H1 (cell line): ENCODE results near the gene ADH4. TPM values are rescaled to one million over a fixed set of nuclear protein-coding genes. Genes with fewer than 3 reads are reported as not detected.

Experiments
- CTCF ChIA-PET: fragments of 300-600 bp; sonication (Branson Sonifier 250); formaldehyde crosslinking; loops from one replicate; lab custom pipeline; 2021; ENCODE audit not compliant: partially characterized antibody; lab: Charles Lee
- POLR2A ChIA-PET: fragments of 300-600 bp; sonication (Branson Sonifier 250); formaldehyde crosslinking; loops from one replicate; lab custom pipeline; 2021; ENCODE audit warnings: inconsistent platforms; ENCODE audit not compliant: partially characterized antibody; lab: Charles Lee
- DNase-seq, 2 experiments: peaks; one replicate each; pipeline versions ENCODE4 v3.0.0 to v3.0.0-alpha.2; 2010 to 2022; ENCODE audit warnings: low spot score in 2 of 2, low read depth in 1 of 2, mixed read lengths in 1 of 2
- FAIRE-seq: peaks from 2 replicates; lab custom pipeline; 2011; peaks lifted over from hg19 to GRCh38; lab: Jason Lieb, UNC
- H2AFZ ChIP-seq: 2 replicates; pipeline ENCODE4 v1.8.1; 2012; ENCODE audit warnings: low read length, inconsistent platforms
- H2AK5ac ChIP-seq: 2 replicates; pipeline ENCODE4 v1.6.1; 2013; ENCODE audit warnings: low read depth, low read length
- H2BK120ac ChIP-seq: replicated peaks from 2 replicates; pipeline ENCODE3; 2013; ENCODE audit warnings: low read depth, low read length, inconsistent platforms
- H2BK12ac ChIP-seq: 2 replicates; pipeline ENCODE4 v1.6.1; 2013; ENCODE audit warnings: low read depth, low read length
- H2BK15ac ChIP-seq: 2 replicates; pipeline ENCODE4 v1.6.1; 2013; ENCODE audit warnings: low read length
- H2BK20ac ChIP-seq: 2 replicates; pipeline ENCODE4 v1.6.1; 2013; ENCODE audit warnings: low read length
- H2BK5ac ChIP-seq: 2 replicates; pipeline ENCODE4 v1.6.1; 2013; ENCODE audit warnings: low read depth, low read length
- H3K14ac ChIP-seq: 2 replicates; pipeline ENCODE4 v1.6.1; 2013; ENCODE audit warnings: inconsistent platforms; ENCODE audit not compliant: insufficient read length
- H3K18ac ChIP-seq: 2 replicates; pipeline ENCODE4 v1.6.1; 2013; ENCODE audit warnings: low read length; ENCODE audit errors: extremely low read depth
- H3K23ac ChIP-seq: 2 replicates; pipeline ENCODE4 v1.6.1; 2013; ENCODE audit warnings: inconsistent platforms; ENCODE audit not compliant: insufficient read length
- H3K23me2 ChIP-seq: 2 replicates; pipeline ENCODE4 v1.6.1; 2013; ENCODE audit warnings: low read depth, low read length
- H3K27ac ChIP-seq: 2 replicates; pipeline ENCODE4 v1.6.1; 2011; ENCODE audit warnings: low read depth, low read length, inconsistent platforms
- H3K27me3 ChIP-seq, 4 experiments: replicated peaks in 1 of 4; 1 replicate in 1 of 4; 2 replicates in 3 of 4; pipeline versions ENCODE4 v1.6.1 to v1.8.1; 2011 to 2013; ENCODE audit warnings: low read length in 3 of 4, mild to moderate bottlenecking in 3 of 4, inconsistent platforms in 2 of 4, mixed read lengths in 2 of 4, moderate library complexity in 1 of 4; ENCODE audit not compliant: control insufficient read depth in 3 of 4, insufficient read depth in 3 of 4; ENCODE audit errors: extremely low read depth in 1 of 4
- H3K36me3 ChIP-seq, 4 experiments: 2 replicates each; pipeline versions ENCODE4 v1.6.1 to v1.8.1; 2011 to 2013; ENCODE audit warnings: mild to moderate bottlenecking in 4 of 4, low read length in 3 of 4, moderate library complexity in 2 of 4, control low read depth in 1 of 4, inconsistent platforms in 1 of 4; ENCODE audit not compliant: insufficient read depth in 4 of 4, control insufficient read depth in 2 of 4
- H3K4ac ChIP-seq: replicated peaks from 2 replicates; pipeline ENCODE3; 2013; ENCODE audit warnings: low read length, low read depth, mixed read lengths, inconsistent platforms; ENCODE audit not compliant: insufficient read length
- H3K4me1 ChIP-seq, 4 experiments: replicated peaks in 1 of 4; 1 replicate in 1 of 4; 2 replicates in 3 of 4; pipeline versions ENCODE4 v1.6.1 to v1.8.1; 2011 to 2013; ENCODE audit warnings: low read length in 3 of 4, inconsistent platforms in 2 of 4, mixed read lengths in 1 of 4; ENCODE audit not compliant: insufficient read depth in 4 of 4, control insufficient read depth in 3 of 4
- H3K4me2 ChIP-seq, 2 experiments: 2 replicates each; pipeline versions ENCODE4 v1.6.1 to v1.8.1; 2011 to 2013; ENCODE audit warnings: low read depth in 2 of 2, low read length in 2 of 2, control low read depth in 1 of 2, inconsistent platforms in 1 of 2, mild to moderate bottlenecking in 1 of 2; ENCODE audit not compliant: insufficient read depth in 1 of 2
- H3K4me3 ChIP-seq, 4 experiments: fragments of 200-600, 300-600 bp in 1 of 4; sonication (generic), shearing (Covaris generic), sonication (Bioruptor Twin) in 1 of 4; 2 replicates each; pipeline versions ENCODE4 v1.5.1 to v1.8.1; 2011 to 2016; ENCODE audit warnings: low read length in 4 of 4, low read depth in 3 of 4, control low read depth in 2 of 4, inconsistent platforms in 2 of 4, mild to moderate bottlenecking in 2 of 4, mixed read lengths in 1 of 4, moderate library complexity in 1 of 4; ENCODE audit not compliant: insufficient read depth in 2 of 4; ENCODE audit errors: extremely low read depth in 1 of 4
- H3K56ac ChIP-seq: replicated peaks from 2 replicates; pipeline ENCODE3; 2013; ENCODE audit warnings: low read depth, mild to moderate bottlenecking, mixed read lengths, low read length, inconsistent platforms; ENCODE audit not compliant: insufficient read length
- H3K79me1 ChIP-seq: 2 replicates; pipeline ENCODE4 v1.6.1; 2013; ENCODE audit warnings: low read depth, low read length, control low read depth
- H3K79me2 ChIP-seq, 2 experiments: 2 replicates each; pipeline versions ENCODE4 v1.6.1 to v1.8.1; 2012 to 2013; ENCODE audit warnings: low read length in 2 of 2, mild to moderate bottlenecking in 2 of 2, inconsistent platforms in 1 of 2; ENCODE audit not compliant: insufficient read depth in 2 of 2, control insufficient read depth in 1 of 2
- H3K9ac ChIP-seq, 4 experiments: replicated peaks in 1 of 4; 1 replicate in 1 of 4; 2 replicates in 3 of 4; pipeline versions ENCODE4 v1.6.1 to v1.8.1; 2011 to 2013; ENCODE audit warnings: low read depth in 3 of 4, low read length in 3 of 4, control low read depth in 2 of 4, mild to moderate bottlenecking in 2 of 4, moderate library complexity in 2 of 4, inconsistent platforms in 1 of 4; ENCODE audit errors: extremely low read depth in 1 of 4
- H3K9me3 ChIP-seq, 2 experiments: 2 replicates each; pipeline versions ENCODE4 v1.6.1 to v1.8.1; 2012 to 2013; ENCODE audit warnings: mild to moderate bottlenecking in 2 of 2, moderate library complexity in 2 of 2, control low read depth in 1 of 2, inconsistent platforms in 1 of 2, low read depth in 1 of 2, low read length in 1 of 2, mixed read lengths in 1 of 2; ENCODE audit not compliant: insufficient read depth in 2 of 2
- H4K20me1 ChIP-seq, 2 experiments: replicated peaks in 1 of 2; 2 replicates each; pipeline versions ENCODE3 to v1.8.1; 2011 to 2013; ENCODE audit warnings: inconsistent platforms in 2 of 2, low read length in 2 of 2, mild to moderate bottlenecking in 1 of 2; ENCODE audit not compliant: insufficient read depth in 2 of 2, control insufficient read depth in 1 of 2
- H4K5ac ChIP-seq: 2 replicates; pipeline ENCODE4 v1.6.1; 2013; ENCODE audit warnings: low read length, low read depth, mixed read lengths, inconsistent platforms; ENCODE audit not compliant: insufficient read length
- H4K8ac ChIP-seq: 2 replicates; pipeline ENCODE4 v1.8.0; 2013; ENCODE audit warnings: mild to moderate bottlenecking, moderate library complexity, low read length, inconsistent platforms; ENCODE audit not compliant: insufficient read depth; ENCODE audit errors: extremely low read depth
- H4K91ac ChIP-seq: replicated peaks from 2 replicates; pipeline ENCODE3; 2013; ENCODE audit warnings: low read length, mixed read lengths, inconsistent platforms; ENCODE audit not compliant: insufficient read length
- CEBPB ChIP-seq: IDR thresholded peaks from 2 replicates; pipeline ENCODE4 v1.6.1; 2012; ENCODE audit warnings: low read depth, low read length
- EZH2 ChIP-seq: fragments of 200-600 bp; sonication (generic); IDR thresholded peaks from 2 replicates; pipeline ENCODE4 v1.7.1; 2012; ENCODE audit warnings: low read depth, mild to moderate bottlenecking, moderate library complexity, low read length, inconsistent platforms; ENCODE audit not compliant: severe bottlenecking
- RAD21 ChIP-seq, 2 experiments: IDR thresholded peaks in 1 of 2; conservative IDR thresholded peaks in 1 of 2; 2 replicates each; pipeline ENCODE4 v1.6.1; 2011; ENCODE audit warnings: low read depth in 2 of 2, low read length in 2 of 2, improper control_type of control experiment in 1 of 2, inconsistent platforms in 1 of 2, mild to moderate bottlenecking in 1 of 2, moderate library complexity in 1 of 2
- RFX5 ChIP-seq: IDR thresholded peaks from 2 replicates; pipeline ENCODE4 v1.6.1; 2011; ENCODE audit warnings: low read depth, low read length, improper control_type of control experiment, borderline replicate concordance
- RNF2 ChIP-seq: fragments of 200-900, 300-1000 bp; sonication (generic); IDR thresholded peaks from 2 replicates; pipeline ENCODE4 v1.7.1; 2016; ENCODE audit warnings: borderline replicate concordance, low read depth, mild to moderate bottlenecking, antibody characterized with exemption, low read length; ENCODE audit not compliant: poor library complexity, severe bottlenecking; ENCODE audit errors: missing control alignments
- SIN3A ChIP-seq, 2 experiments: IDR thresholded peaks in 1 of 2; conservative IDR thresholded peaks in 1 of 2; 2 replicates each; pipeline ENCODE4 v1.6.1; 2011 to 2012; ENCODE audit warnings: low read length in 2 of 2, improper control_type of control experiment in 1 of 2, low read depth in 1 of 2, mild to moderate bottlenecking in 1 of 2
- WGBS, 2 experiments: shearing (Covaris generic) in 1 of 2; methylation state at CpG; one replicate each; pipeline versions ENCODE4 v1.1.6 to v1.1.7; 2013 to 2015; ENCODE audit warnings: low lambda C conversion rate in 2 of 2, mixed read lengths in 2 of 2, inconsistent platforms in 1 of 2, low coverage in 1 of 2, missing lambda C conversion rate in 1 of 2; ENCODE audit not compliant: insufficient replicate concordance in 2 of 2, insufficient coverage in 1 of 2, insufficient read length in 1 of 2; ENCODE audit errors: extremely low coverage in 1 of 2, missing lambda C conversion rate in 1 of 2; 5-methylcytosine and 5-hydroxymethylcytosine counted together
- polyA plus RNA-seq, 7 experiments: library from polyadenylated mRNA; depleted of rRNA in 3 of 7; stranded (reverse) in 5 of 7; unstranded in 2 of 7; fragments of >200 nt in 5 of 7; fragments of 200-250 nt in 2 of 7; gene quantifications; 1 replicate in 5 of 7; 2 replicates in 1 of 7; 4 replicates in 1 of 7; pipeline versions ENCODE4 v1.2.1 to v1.2.3, GENCODE V29; 2011 to 2013; ENCODE audit warnings: missing spikeins in 2 of 7, mixed read lengths in 2 of 7
- total RNA-seq: library from RNA; stranded (reverse); fragmentation: NEBNext Ultra II Directional; extraction: Animal tissue kit (Norgen Biotek cat#: 25700); gene quantifications from 2 replicates; pipeline ENCODE4 v1.2.1, GENCODE V29; 2021
- TF ChIP-seq, protein P1 (sequence below): IDR thresholded peaks from 2 replicates; pipeline ENCODE4 v1.6.1; 2012; ENCODE audit warnings: low read length, inconsistent platforms

The ADH4 gene
- total and polyA plus RNA-seq, 2 of the 8 experiments (the other 6 are each of a cell fraction or from before 2014, with no cell fraction given), result not detected

DNA sequence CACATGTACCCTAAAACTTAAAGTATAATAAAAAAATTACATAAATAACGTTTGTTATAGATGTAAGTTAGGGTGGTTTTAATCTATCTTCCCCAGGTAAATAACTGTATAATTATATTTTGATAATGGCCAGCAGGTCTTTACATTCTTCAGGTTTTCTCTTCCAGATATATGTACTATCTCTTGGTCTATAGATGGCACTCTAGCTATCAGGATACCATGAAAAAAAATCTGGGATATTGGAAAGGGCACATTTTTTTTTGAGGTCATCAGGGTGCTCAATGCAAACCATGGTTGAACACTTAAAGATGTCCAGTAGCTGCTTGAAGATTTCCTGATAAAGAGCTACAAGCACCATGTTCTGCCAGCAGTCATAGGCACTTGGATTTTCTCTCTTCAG lies 15.6 kb upstream of the ADH4 start:
- H2BK15ac ChIP-seq, result no peak overlapping the region
- no peak overlapping the region for H3K4me3 ChIP-seq
- no peak overlapping the region for H2AFZ ChIP-seq
- no peak overlapping the region for H2BK120ac ChIP-seq
- no peak overlapping the region for H2AK5ac ChIP-seq
- no peak overlapping the region for H3K4me2 ChIP-seq
- H4K5ac ChIP-seq, result no peak overlapping the region
- H3K4ac ChIP-seq, result no peak overlapping the region
- no peaks in the 10 kb centered on the region for H3K4me1 ChIP-seq
- ChIA-PET POLR2A (no interaction called here), CTCF (interaction anchor here (0.6 to 1.1 kb wide), 3 partner anchors 105 to 320 kb away, joined by 3 to 4 read pairs (median 3); no protein-coding TSS in a partner anchor)
- no peak overlapping the region for H3K56ac ChIP-seq
- H3K79me2 ChIP-seq, result no peaks in the 10 kb centered on the region
- H2BK5ac ChIP-seq, result no peak overlapping the region
- no peaks in the 10 kb centered on the region for H3K9me3 ChIP-seq
- no peaks in the 10 kb centered on the region for H3K36me3 ChIP-seq
- H3K27me3 ChIP-seq, result no peaks in the 10 kb centered on the region
- H2BK12ac ChIP-seq, result no peak overlapping the region
- TF ChIP-seq CEBPB (no peak), SIN3A (conservative IDR thresholded peaks at IDR 0.05 in 1 of 2, IDR thresholded peaks at IDR 0.05 in 1 of 2; ENCODE audit: low read depth in 1 of 2, low read length in 2 of 2) (no peak), RFX5 (no peak), EZH2 (no peak), RAD21 (IDR thresholded peaks at IDR 0.05 in 1 of 2, conservative IDR thresholded peaks at IDR 0.05 in 1 of 2; ENCODE audit: low read depth in 2 of 2, low read length in 2 of 2) (peak; percentile 10 to 13; a peak in 1 of 4 replicates), RNF2 (no peak)
- TF ChIP-seq, protein P1, sequence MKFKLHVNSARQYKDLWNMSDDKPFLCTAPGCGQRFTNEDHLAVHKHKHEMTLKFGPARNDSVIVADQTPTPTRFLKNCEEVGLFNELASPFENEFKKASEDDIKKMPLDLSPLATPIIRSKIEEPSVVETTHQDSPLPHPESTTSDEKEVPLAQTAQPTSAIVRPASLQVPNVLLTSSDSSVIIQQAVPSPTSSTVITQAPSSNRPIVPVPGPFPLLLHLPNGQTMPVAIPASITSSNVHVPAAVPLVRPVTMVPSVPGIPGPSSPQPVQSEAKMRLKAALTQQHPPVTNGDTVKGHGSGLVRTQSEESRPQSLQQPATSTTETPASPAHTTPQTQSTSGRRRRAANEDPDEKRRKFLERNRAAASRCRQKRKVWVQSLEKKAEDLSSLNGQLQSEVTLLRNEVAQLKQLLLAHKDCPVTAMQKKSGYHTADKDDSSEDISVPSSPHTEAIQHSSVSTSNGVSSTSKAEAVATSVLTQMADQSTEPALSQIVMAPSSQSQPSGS, result no peak
- no peaks in the 10 kb centered on the region for H4K20me1 ChIP-seq
- WGBS, 2 experiments, result 77% methylated on average over 1 of the region's 1 CpG; no CpG with 5 or more reads in 1 of the 2 experiments
- H3K9ac ChIP-seq, result no peak overlapping the region
- no peak overlapping the region for H2BK20ac ChIP-seq
- H3K14ac ChIP-seq, result no peak overlapping the region
- DNase-seq (no peak), FAIRE-seq (no peak)
- H3K18ac ChIP-seq, result no peak overlapping the region
- H4K91ac ChIP-seq, result no peak overlapping the region
- no peaks in the 10 kb centered on the region for H3K79me1 ChIP-seq
- no peaks in the 10 kb centered on the region for H3K23me2 ChIP-seq
- H4K8ac ChIP-seq, result no peak overlapping the region
- H3K27ac ChIP-seq, result no peak overlapping the region
- H3K23ac ChIP-seq, result no peak overlapping the region
